Urinary bladder (tissue), 4 donors: ENCODE results near the gene GGT5. TPM values are rescaled to one million over a fixed set of nuclear protein-coding genes. Genes with fewer than 3 reads are reported as not detected.
"Not testable (repeated sequence)": the region's sequence is repeated elsewhere in the genome, so short reads cannot be mapped to it uniquely, and the experiment has no call there.

Experiments
- DNase-seq: peaks from one replicate; pipeline ENCODE4 v3.0.0-alpha.2; 2015; ENCODE audit errors: extremely low spot score
- H3K27ac ChIP-seq: one replicate; pipeline ENCODE4 v1.5.1; 2013; ENCODE audit warnings: low read depth, mild to moderate bottlenecking, moderate library complexity
- H3K36me3 ChIP-seq: one replicate; pipeline ENCODE4 v1.6.1; 2013; ENCODE audit warnings: mild to moderate bottlenecking, moderate library complexity; ENCODE audit not compliant: insufficient read depth
- H3K4me1 ChIP-seq: one replicate; pipeline ENCODE4 v1.6.1; 2013; ENCODE audit warnings: mild to moderate bottlenecking, moderate library complexity; ENCODE audit not compliant: insufficient read depth
- H3K4me3 ChIP-seq: one replicate; pipeline ENCODE4 v1.5.1; 2013; ENCODE audit warnings: low read depth, low read length
- WGBS: extraction: QIAGEN DNeasy Blood & Tissue Kit; methylation state at CpG from one replicate; pipeline ENCODE4 v1.1.7; 2013; 5-methylcytosine and 5-hydroxymethylcytosine counted together
- polyA plus RNA-seq: library from polyadenylated mRNA; stranded (reverse); fragments of 200-250 nt; gene quantifications from one replicate; pipeline ENCODE4 v1.2.3, GENCODE V29; 2013
- total RNA-seq: library from RNA; depleted of rRNA; stranded (reverse); fragments of >200 nt; gene quantifications from one replicate; pipeline ENCODE4 v1.2.3, GENCODE V29; 2014
- donor health status: healthy with polysubstance abuse.
- donor health status: healthy.

GGT5 gene
- total and polyA plus RNA-seq, 2 donors, result 3.4 to 101 TPM

DNA sequence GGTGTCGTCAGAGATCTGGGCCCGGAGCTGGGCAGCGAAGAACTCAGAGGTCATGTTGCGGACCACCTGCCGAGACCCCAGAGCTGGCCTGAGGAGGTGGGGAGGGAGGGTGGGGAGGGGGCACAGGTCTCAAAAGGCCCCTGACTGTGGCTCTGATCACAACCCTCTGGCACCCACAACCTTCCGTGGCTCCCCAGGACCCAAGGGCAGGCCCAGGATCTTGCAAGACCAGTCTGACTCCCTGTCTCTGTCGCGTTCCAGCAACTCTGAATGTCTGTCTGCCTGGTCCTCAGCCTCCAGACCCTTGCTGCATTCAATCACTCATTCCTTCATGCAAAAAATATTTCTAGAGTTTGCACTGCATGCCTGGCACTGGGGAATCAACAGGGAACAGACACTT lies 4.5 kb upstream of the GGT5 start:
- not testable (repeated sequence) for H3K4me1 ChIP-seq, H3K36me3 ChIP-seq, H3K27ac ChIP-seq, H3K4me3 ChIP-seq, DNase-seq
- WGBS, result 94% methylated on average over 7 of the region's 8 CpGs

GRCh38 chr22:24248611-24249010 lies 3.7 kb upstream of the GGT5 start:
- WGBS, result 94% methylated on average over 15 of the region's 15 CpGs
- H3K27ac ChIP-seq, DNase-seq, H3K4me1 ChIP-seq, H3K36me3 ChIP-seq, H3K4me3 ChIP-seq: not testable (repeated sequence)

GRCh38 chr22:24247564-24248344 lies 2.9 kb upstream of the GGT5 start:
- WGBS, result 27% methylated on average over 23 of the region's 23 CpGs
- Histone ChIP-seq H3K4me3 (no peak overlapping the region), H3K36me3 (no peaks in the 10 kb centered on the region), H3K27ac (peak overlapping the region; percentile 11), H3K4me1 (no peaks in the 10 kb centered on the region)
- DNase-seq, result no peak

- WGBS, result 62% methylated on average over 6 of the region's 6 CpGs
- Histone ChIP-seq H3K36me3 (no peaks in the 10 kb centered on the region), H3K4me3 (no peak overlapping the region), H3K4me1 (peaks cover 2% of the 10 kb centered on the region), H3K27ac (peak overlapping the region; percentile 43)
- DNase-seq, result no peak
Measured at GRCh38 chr22:24247011-24247507, 2.2 kb upstream of the GGT5 start.

- H3K27ac ChIP-seq, result peak overlapping the region; percentile 83
- not testable (repeated sequence) for H3K4me1 ChIP-seq, H3K4me3 ChIP-seq, DNase-seq, H3K36me3 ChIP-seq
- 50% methylated on average over 18 of the region's 18 CpGs for WGBS
Measured at GRCh38 chr22:24245584-24246561, 991 bp upstream of the GGT5 start.

DNA sequence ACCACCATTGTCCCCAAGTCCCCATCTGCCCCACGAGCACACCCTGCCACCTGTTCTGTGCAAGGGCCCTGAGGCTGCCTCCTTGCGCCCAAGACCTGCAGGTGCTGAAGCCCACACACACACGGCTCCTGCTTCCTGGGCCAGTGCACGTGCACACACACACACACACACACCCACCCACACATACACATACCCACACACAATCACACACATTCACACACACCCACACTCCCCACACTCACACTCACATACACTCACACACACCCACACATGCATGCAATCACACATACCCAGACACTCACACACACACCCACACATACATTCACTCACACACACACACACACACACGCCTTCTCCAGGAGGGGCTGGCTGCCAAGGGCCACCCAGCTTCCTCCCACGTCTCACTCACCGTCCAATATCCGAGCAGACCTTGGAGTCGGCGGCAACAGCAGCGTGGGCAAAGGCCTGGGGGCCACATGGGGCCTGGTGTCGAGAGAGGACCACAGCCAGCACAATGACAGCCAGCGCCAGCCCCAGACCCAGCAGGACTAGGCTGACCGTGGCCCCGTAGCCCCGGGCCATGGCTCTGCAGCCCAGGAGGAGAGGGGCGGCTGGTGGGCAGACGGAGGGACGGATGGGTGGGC lies 616 bp downstream of the GGT5 start:
- H3K4me1 ChIP-seq, result peaks cover 2% of the 10 kb centered on the region
- no peak for DNase-seq
- peak overlapping the region; percentile 49 for H3K27ac ChIP-seq
- H3K36me3 ChIP-seq, result no peaks in the 10 kb centered on the region
- 58% methylated on average over 19 of the region's 19 CpGs for WGBS
- H3K4me3 ChIP-seq, result peak overlapping the region; percentile 4

- not testable (repeated sequence) for DNase-seq, H3K27ac ChIP-seq, H3K36me3 ChIP-seq, H3K4me3 ChIP-seq, H3K4me1 ChIP-seq
- 64% methylated on average over 3 of the region's 3 CpGs for WGBS
Measured at GRCh38 chr22:24243417-24243816, 1.5 kb downstream of the GGT5 start.

DNA sequence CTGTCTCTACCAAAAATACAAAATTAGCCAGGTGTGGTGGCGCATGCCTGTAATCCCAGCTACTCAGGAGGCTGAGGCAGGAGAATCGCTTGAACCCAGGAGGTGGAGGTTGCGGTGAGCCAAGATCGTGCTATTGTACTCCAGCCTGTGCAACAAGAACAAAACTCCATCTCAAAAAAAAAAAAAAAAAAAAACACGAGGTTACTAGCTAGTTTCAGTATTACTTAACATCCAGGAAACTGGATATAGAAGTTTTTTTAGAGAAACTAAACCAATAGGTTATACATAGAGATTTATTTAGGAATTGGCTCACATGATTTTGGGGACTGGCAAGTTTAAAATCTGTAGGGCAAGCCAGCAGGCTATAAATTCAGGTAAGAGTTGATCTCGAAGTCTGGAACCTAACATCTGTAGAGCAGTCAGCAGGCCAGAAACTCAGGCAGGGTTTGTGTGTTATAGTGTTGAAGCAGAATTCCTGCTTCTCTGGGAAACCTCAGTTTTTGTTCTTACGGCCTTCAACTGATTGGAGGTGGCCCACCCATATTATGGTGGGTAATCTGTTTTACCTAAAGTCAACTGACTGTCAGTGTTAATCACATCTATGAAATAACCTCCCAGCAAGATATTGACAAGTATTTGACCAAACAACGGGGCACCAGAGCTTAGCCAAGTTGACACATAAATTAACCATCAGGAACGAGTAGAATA lies 3.7 kb downstream of the GGT5 start:
- not testable (repeated sequence) for DNase-seq, H3K4me1 ChIP-seq, H3K27ac ChIP-seq, H3K4me3 ChIP-seq, H3K36me3 ChIP-seq
- WGBS, result 89% methylated on average over 9 of the region's 9 CpGs

DNA sequence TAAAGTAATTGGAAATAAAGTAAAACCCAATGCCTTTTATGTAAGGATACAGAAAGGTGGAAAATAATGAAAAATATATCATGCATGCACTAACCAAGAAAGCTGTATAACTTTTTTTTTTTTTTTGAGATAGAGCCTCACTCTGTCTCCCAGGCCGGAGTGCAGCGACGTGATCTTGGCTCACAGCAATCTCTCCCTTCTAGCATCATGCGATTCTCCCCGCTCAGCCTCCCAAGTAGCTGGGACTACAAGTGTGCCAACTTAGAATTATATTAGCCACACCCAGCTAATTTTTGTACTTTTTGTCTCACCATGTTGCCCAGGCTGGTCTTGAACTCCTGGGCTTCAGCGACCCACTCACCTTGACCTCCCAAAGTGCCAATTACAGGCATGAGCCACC lies 4.5 kb downstream of the GGT5 start:
- Histone ChIP-seq H3K4me3 (no peak overlapping the region), H3K27ac (no peak overlapping the region), H3K4me1 (peaks cover 2% of the 10 kb centered on the region), H3K36me3 (no peaks in the 10 kb centered on the region)
- DNase-seq, result no peak
- 88% methylated on average over 6 of the region's 6 CpGs for WGBS

GRCh38 chr22:24238101-24238694 lies 6.7 kb downstream of the GGT5 start:
- not testable (repeated sequence) for DNase-seq, H3K36me3 ChIP-seq, H3K4me1 ChIP-seq, H3K27ac ChIP-seq, H3K4me3 ChIP-seq
- 93% methylated on average over 13 of the region's 13 CpGs for WGBS

- 79% methylated on average over 4 of the region's 4 CpGs for WGBS
- Histone ChIP-seq H3K4me1 (no peaks in the 10 kb centered on the region), H3K4me3 (no peak overlapping the region), H3K27ac (no peak overlapping the region), H3K36me3 (no peaks in the 10 kb centered on the region)
- DNase-seq, result no peak
Measured at GRCh38 chr22:24236656-24237055, 8.2 kb downstream of the GGT5 start.

GRCh38 chr22:24235315-24235714 lies 9.6 kb downstream of the GGT5 start:
- Histone ChIP-seq H3K4me3 (no peak overlapping the region), H3K27ac (no peak overlapping the region), H3K4me1 (no peaks in the 10 kb centered on the region), H3K36me3 (no peaks in the 10 kb centered on the region)
- 89% methylated on average over 4 of the region's 4 CpGs for WGBS
- DNase-seq, result no peak

GRCh38 chr22:24233816-24234215 lies 11.1 kb downstream of the GGT5 start:
- 95% methylated on average over 14 of the region's 14 CpGs for WGBS
- H3K4me3 ChIP-seq, result no peak overlapping the region
- no peak for DNase-seq
- H3K27ac ChIP-seq, result no peak overlapping the region
- H3K36me3 ChIP-seq, result no peaks in the 10 kb centered on the region
- H3K4me1 ChIP-seq, result no peaks in the 10 kb centered on the region
